BE2C (cell line): ENCODE results near the gene ZBTB34.

Experiments
- DNase-seq: peaks from one replicate; pipeline ENCODE4 v3.0.0-alpha.2; 2020
- H3K27me3 ChIP-seq: fragments of 250-450 bp; sonication (Bioruptor Pico); 2 replicates; pipeline ENCODE4 v1.5.1; 2020; ENCODE audit warnings: mild to moderate bottlenecking
- H3K36me3 ChIP-seq: fragments of 250-450 bp; sonication (Bioruptor Pico); 2 replicates; pipeline ENCODE4 v1.5.1; 2020; ENCODE audit warnings: mild to moderate bottlenecking
- H3K4me1 ChIP-seq: fragments of 250-450 bp; sonication (Bioruptor Pico); 2 replicates; pipeline ENCODE4 v1.5.1; 2020
- H3K4me3 ChIP-seq: 2 replicates; pipeline ENCODE4 v1.5.1; 2011; ENCODE audit warnings: low read depth, low read length
- H3K9me3 ChIP-seq: fragments of 250-450 bp; sonication (Bioruptor Pico); 2 replicates; pipeline ENCODE4 v1.5.1; 2020
- TF ChIP-seq, protein P1 (sequence below): IDR thresholded peaks from 2 replicates; pipeline ENCODE4 v1.5.1; 2012; ENCODE audit warnings: mild to moderate bottlenecking, low read depth, low read length

ZBTB34 gene

DNA sequence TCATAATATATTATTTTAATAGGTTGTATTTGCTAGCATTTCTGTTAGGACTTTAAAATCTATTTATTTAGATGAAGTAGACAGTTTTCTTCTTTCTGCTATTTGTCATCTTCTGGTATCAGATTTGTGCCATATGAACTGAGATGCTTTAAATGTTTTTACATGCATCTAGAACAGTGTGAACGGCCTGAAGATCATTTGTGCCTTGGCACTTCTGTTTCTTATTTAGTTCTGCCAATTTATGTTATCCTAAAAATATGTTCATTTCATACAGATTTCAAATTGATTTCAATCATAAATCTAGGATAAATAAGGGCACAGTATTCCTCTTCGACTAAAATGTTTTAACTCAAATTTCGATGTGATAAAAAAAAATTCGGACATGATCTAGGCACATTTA is 16.1 kb downstream of the ZBTB34 start:
- Histone ChIP-seq H3K4me1 (no peaks in the 10 kb centered on the region), H3K36me3 (peaks cover 14% of the 10 kb centered on the region), H3K27me3 (no peaks in the 10 kb centered on the region), H3K4me3 (no peak overlapping the region), H3K9me3 (no peaks in the 10 kb centered on the region)
- DNase-seq = no peak
- TF ChIP-seq, protein P1, sequence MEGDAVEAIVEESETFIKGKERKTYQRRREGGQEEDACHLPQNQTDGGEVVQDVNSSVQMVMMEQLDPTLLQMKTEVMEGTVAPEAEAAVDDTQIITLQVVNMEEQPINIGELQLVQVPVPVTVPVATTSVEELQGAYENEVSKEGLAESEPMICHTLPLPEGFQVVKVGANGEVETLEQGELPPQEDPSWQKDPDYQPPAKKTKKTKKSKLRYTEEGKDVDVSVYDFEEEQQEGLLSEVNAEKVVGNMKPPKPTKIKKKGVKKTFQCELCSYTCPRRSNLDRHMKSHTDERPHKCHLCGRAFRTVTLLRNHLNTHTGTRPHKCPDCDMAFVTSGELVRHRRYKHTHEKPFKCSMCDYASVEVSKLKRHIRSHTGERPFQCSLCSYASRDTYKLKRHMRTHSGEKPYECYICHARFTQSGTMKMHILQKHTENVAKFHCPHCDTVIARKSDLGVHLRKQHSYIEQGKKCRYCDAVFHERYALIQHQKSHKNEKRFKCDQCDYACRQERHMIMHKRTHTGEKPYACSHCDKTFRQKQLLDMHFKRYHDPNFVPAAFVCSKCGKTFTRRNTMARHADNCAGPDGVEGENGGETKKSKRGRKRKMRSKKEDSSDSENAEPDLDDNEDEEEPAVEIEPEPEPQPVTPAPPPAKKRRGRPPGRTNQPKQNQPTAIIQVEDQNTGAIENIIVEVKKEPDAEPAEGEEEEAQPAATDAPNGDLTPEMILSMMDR = no peak

DNA sequence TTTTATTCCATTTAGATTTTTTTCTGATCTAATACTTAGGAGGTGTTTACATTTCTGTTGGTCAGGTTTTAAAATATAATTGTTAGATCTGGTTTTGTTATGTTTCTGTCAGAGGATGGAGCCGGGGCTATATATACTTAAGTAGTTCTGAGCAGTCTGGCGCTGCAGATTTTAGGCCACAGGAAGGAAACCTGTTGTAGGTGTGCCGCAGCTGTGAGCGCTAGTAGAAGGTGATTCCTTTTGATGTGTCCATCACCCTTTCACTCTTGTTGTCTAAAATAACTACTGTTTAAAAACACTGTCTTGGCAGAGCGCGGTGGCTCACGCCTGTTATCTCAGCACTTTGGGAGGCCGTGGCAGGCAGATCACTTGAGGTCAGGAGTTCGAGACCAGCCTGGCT is 17.0 kb downstream of the ZBTB34 start:
- no peaks in the 10 kb centered on the region for H3K27me3 ChIP-seq
- TF ChIP-seq, protein P1 = no peak
- peaks cover 14% of the 10 kb centered on the region for H3K36me3 ChIP-seq
- no peaks in the 10 kb centered on the region for H3K9me3 ChIP-seq
- H3K4me3 ChIP-seq = no peak overlapping the region
- no peaks in the 10 kb centered on the region for H3K4me1 ChIP-seq
- DNase-seq = no peak

DNA sequence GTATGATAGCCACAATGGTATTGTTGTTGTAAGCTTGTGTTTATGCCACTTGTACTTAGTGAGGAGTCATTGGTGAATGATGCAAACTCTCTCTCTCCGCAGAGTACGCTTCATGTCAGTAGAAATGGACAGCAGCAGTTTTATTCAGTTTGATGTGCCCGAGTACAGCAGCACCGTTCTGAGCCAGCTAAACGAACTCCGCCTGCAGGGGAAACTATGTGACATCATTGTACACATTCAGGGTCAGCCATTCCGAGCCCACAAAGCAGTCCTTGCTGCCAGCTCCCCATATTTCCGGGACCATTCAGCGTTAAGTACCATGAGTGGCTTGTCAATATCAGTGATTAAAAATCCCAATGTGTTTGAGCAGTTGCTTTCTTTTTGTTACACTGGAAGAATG is 18.8 kb downstream of the ZBTB34 start:
- peaks cover 14% of the 10 kb centered on the region for H3K36me3 ChIP-seq
- H3K9me3 ChIP-seq = no peaks in the 10 kb centered on the region
- no peaks in the 10 kb centered on the region for H3K4me1 ChIP-seq
- TF ChIP-seq, protein P1 = no peak
- no peaks in the 10 kb centered on the region for H3K27me3 ChIP-seq
- no peak for DNase-seq
- no peak overlapping the region for H3K4me3 ChIP-seq

DNA sequence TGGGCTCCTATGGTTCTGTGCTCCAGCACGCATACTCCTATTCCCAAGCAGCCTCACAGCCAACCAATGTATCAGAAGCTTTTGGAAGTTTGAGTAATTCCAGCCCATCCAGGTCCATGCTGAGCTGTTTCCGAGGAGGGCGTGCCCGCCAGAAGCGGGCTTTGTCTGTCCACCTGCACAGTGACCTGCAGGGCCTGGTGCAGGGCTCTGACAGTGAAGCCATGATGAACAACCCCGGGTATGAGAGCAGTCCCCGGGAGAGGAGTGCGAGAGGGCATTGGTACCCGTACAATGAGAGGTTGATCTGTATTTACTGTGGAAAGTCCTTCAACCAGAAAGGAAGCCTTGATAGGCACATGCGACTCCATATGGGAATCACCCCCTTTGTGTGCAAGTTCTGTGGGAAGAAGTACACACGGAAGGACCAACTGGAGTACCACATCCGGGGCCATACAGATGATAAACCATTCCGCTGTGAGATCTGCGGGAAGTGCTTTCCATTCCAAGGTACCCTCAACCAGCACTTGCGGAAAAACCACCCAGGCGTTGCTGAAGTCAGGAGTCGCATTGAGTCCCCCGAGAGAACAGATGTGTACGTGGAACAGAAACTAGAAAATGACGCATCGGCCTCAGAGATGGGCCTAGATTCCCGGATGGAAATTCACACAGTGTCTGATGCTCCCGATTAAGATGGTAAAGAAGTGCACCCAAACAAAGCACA is 19.9 kb downstream of the ZBTB34 start:
- peaks cover 14% of the 10 kb centered on the region for H3K36me3 ChIP-seq
- TF ChIP-seq, protein P1 = no peak
- DNase-seq = no peak

DNA sequence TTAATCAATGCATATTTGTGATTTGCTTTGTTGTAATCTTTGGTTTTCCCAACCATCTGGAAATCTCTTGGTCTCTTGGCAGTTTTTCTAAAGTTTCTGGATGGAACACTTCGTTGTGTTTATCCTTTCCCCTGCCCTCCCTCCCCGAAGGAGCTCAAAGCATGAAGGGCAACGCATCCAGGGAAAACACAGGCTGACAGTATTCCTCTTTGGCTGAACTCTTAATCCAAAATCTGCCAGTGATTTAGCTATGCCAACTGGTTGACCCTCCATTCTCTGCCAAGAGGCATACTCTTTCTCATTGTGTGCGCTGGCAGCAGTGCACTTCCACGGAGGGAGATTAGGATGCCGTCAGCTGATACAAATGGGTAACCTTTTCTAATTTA is 20.5 kb downstream of the ZBTB34 start:
- TF ChIP-seq, protein P1 = no peak
- no peaks in the 10 kb centered on the region for H3K9me3 ChIP-seq
- no peaks in the 10 kb centered on the region for H3K4me1 ChIP-seq
- peaks cover 14% of the 10 kb centered on the region for H3K36me3 ChIP-seq
- H3K27me3 ChIP-seq = no peaks in the 10 kb centered on the region
- no peak for DNase-seq
- no peak overlapping the region for H3K4me3 ChIP-seq

More for the DNA sequence above, 19.9 kb downstream of the ZBTB34 start:
- Histone ChIP-seq H3K27me3 (no peaks in the 10 kb centered on the region), H3K4me3 (no peak overlapping the region), H3K9me3 (no peaks in the 10 kb centered on the region), H3K4me1 (no peaks in the 10 kb centered on the region)

DNA sequence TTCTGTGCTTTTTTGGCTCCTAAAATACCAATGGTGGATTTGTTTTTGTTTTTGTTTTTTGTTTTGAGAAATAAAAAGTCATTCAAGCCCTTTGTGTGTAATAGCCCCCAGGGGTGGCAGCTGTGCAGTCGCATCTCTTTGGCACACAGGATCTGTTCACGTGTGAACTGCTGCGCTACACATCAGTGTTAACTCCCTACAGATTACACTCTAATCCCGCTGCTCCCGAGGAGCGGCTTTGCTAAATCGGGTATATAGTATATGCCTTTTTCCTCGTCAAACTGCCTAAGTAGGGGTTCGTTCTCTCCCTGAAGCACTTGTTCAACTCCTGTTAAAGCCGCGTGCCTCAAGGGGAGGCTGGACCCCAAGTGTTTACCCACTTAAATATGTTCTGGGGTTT is 22.3 kb downstream of the ZBTB34 start:
- Histone ChIP-seq H3K4me3 (no peak overlapping the region), H3K9me3 (no peaks in the 10 kb centered on the region), H3K4me1 (no peaks in the 10 kb centered on the region), H3K36me3 (peaks cover 14% of the 10 kb centered on the region), H3K27me3 (no peaks in the 10 kb centered on the region)
- DNase-seq = no peak
- TF ChIP-seq, protein P1 = no peak
